Ectodermal cell (in vitro differentiated cells): ENCODE data around the gene EMILIN2.

Experiments
- H3K27ac ChIP-seq: 2 replicates; pipeline ENCODE4 v1.7.0; 2013; ENCODE audit warnings: mild to moderate bottlenecking, low read depth, low read length; ENCODE audit not compliant: insufficient read depth, poor library complexity, severe bottlenecking
- H3K27me3 ChIP-seq: 2 replicates; pipeline ENCODE4 v1.7.0; 2013; ENCODE audit warnings: mild to moderate bottlenecking, low read length; ENCODE audit not compliant: insufficient read depth, control insufficient read depth, poor library complexity, severe bottlenecking
- H3K36me3 ChIP-seq: one replicate; pipeline ENCODE4 v1.7.0; 2013; ENCODE audit warnings: low read length; ENCODE audit not compliant: control insufficient read depth, insufficient read depth
- H3K4me1 ChIP-seq: one replicate; pipeline ENCODE4 v1.7.0; 2013; ENCODE audit warnings: low read length; ENCODE audit not compliant: control insufficient read depth, insufficient read depth
- H3K4me3 ChIP-seq: 2 replicates; pipeline ENCODE4 v1.7.0; 2013; ENCODE audit warnings: low read depth, low read length, control low read depth; ENCODE audit not compliant: insufficient read depth
- H3K9me3 ChIP-seq: 2 replicates; pipeline ENCODE4 v1.7.0; 2013; ENCODE audit warnings: mild to moderate bottlenecking, low read length, moderate library complexity; ENCODE audit not compliant: control insufficient read depth
- WGBS, 2 experiments: methylation state at CpG; one replicate each; pipeline ENCODE4 v1.1.7; 2013; ENCODE audit warnings: missing lambda C conversion rate in 2 of 2; 5-methylcytosine and 5-hydroxymethylcytosine counted together

EMILIN2 gene

DNA sequence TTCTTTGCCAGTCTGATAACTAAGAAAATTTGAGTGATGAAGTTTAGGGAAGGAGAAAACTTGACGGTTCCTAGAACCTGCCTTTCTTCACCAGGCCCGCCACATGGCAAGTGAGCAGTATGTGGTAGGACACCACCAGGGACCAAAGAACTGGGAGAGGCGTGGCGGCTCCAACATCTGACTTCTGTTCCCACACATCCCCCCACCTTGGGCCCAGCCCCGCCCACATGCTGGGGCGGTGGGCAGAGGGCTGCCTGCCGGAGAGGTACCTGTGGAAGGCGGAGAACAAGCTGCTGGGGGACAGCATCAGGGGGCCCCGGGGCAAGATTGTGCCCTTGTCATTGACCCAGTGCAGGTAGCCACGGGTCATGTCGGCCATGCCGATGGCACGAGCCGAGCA, 75.0 kb downstream of the EMILIN2 start:
- Histone ChIP-seq H3K4me1 (peaks cover 13% of the 10 kb centered on the region), H3K9me3 (no peaks in the 10 kb centered on the region), H3K27me3 (no peaks in the 10 kb centered on the region), H3K36me3 (peaks cover 25% of the 10 kb centered on the region), H3K27ac (no peak overlapping the region), H3K4me3 (no peak overlapping the region)
- WGBS, 2 experiments, result 93 to 95% methylated on average over 14 of the region's 14 CpGs

DNA sequence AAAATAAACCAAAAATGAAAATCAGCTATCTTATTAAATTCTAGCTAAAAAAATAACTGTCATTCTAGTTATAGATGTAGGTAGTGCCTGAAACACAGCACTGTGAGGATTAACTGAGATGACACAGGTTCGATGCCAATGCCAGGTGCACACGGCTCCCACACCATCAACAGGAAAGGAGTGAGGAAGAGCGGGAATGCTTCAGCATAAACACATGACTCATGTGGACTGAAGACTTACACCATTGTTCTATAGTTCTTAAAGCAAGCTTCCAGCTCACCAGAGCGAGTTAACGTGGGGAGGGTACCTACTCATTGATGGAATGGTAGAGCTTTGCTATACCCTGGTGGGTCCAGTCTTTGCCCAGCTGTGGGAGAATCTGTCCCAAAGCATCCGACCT, 76.7 kb downstream of the EMILIN2 start:
- no peaks in the 10 kb centered on the region for H3K27me3 ChIP-seq
- no peaks in the 10 kb centered on the region for H3K4me1 ChIP-seq
- WGBS, 2 experiments, result 94 to 98% methylated on average over 6 of the region's 6 CpGs
- H3K9me3 ChIP-seq, result no peaks in the 10 kb centered on the region
- no peak overlapping the region for H3K4me3 ChIP-seq
- H3K27ac ChIP-seq, result no peak overlapping the region
- H3K36me3 ChIP-seq, result peaks cover 25% of the 10 kb centered on the region

DNA sequence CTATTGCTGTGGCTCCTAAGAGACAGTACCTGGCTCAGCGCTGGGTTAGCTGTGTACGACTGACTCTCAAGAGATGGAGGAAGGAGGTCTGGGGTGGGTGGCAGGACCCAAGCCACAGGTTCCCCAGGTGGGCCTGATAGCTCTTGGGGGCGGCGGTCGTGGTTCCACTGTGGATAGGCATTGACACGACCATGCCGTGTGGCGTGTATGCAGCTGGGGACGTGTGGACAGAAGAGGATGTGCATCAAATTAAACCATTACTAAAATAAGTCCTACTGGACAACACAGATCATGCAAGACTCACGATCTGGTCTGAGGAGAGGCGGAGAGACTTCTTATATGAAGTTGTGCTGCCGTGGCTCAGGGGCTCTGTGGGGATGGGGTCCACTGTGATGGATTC, 78.1 kb downstream of the EMILIN2 start:
- no peak overlapping the region for H3K4me3 ChIP-seq
- no peaks in the 10 kb centered on the region for H3K4me1 ChIP-seq
- peaks cover 23% of the 10 kb centered on the region for H3K36me3 ChIP-seq
- WGBS, 2 experiments, result 95 to 96% methylated on average over 12 of the region's 12 CpGs
- H3K27ac ChIP-seq, result no peak overlapping the region
- no peaks in the 10 kb centered on the region for H3K9me3 ChIP-seq
- no peaks in the 10 kb centered on the region for H3K27me3 ChIP-seq

DNA sequence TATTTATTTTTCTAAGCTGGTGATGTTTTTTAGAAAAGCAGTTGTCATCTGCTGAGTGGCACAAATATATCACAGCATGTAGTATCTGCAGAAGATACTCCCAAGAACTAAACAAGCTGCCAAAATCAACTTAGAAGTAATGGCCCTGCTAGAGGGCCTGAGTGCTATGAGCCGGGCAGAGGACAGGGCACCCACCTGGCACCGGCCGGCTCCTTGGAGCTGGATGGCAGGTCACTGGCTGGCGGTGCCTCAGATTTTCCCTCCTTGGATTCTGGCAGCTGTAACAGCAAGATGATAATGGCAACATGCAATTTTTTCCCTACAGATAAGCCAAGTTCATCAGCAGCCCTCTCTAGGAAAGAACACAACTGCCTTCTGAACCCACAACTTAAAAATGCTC, 79.7 kb downstream of the EMILIN2 start:
- Histone ChIP-seq H3K36me3 (peaks cover 16% of the 10 kb centered on the region), H3K27me3 (no peaks in the 10 kb centered on the region), H3K4me1 (no peaks in the 10 kb centered on the region), H3K27ac (no peak overlapping the region), H3K4me3 (no peak overlapping the region), H3K9me3 (no peaks in the 10 kb centered on the region)
- WGBS, 2 experiments, result 95 to 98% methylated on average over 4 of the region's 4 CpGs

DNA sequence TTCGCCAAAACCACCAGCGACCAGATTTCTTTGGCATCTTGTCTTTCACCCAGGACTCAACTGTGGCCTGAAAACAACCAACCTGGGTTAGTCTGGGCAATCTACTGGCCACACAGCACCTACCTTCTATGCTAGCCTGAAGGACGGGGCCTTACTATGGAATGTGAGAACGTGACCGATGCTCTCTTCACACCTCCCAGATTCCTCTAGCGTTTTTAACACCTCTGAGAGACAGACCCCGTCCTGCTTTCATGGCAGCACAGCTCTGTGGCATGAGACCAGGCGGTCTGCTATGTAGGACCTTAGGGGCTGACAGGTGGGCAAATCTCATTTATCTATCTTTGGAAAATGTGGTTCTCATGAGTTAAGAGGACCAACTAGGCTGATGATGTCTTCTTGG, 80.9 kb downstream of the EMILIN2 start:
- H3K27me3 ChIP-seq, result no peaks in the 10 kb centered on the region
- WGBS, 2 experiments, result 94% methylated on average over 8 of the region's 8 CpGs

DNA sequence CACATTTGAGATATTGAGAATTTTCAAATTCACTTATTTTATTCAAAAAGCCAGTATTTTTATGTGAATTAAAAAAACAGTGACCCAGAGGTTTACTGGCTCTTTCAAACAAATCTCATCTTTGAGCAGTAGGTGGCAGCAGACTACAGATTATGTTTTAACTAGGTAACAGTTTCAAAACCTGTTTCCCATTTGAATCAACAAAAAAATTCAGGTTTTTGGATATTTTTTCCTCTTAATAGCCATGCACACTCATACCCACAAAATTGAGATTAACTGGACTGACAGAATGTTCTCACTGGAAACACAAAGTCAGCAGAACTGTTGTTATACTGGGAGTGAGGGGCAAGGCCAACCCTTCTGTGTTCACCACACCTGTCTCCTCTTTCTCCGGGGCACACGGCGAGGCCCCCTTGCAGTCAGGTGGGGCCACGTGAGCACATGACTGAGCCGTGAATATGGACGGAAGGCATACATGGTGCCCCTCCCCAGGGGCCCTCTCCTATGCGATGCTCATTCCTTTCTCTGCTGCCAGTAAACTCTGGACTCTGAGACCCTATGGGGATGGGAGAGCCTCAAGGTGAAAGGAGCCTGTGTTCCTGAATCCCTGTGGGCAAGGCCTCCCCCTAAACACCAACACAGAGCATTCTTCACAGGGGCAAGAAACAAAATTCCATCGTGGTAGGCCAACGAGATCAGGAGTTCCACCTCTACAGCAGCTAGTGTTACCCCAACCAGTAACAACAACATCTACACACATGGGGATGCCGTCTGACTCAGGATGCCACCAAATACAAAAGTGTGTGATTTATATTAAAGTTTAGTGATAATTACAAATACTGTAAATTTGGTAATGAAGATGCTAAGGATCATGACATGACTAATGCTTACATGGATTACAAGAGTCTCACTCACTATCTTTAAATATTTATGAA, 85.7 kb downstream of the EMILIN2 start:
- 57 to 66% methylated on average over 9 of the region's 10 CpGs for WGBS, 2 experiments
- Histone ChIP-seq H3K27ac (no peak overlapping the region), H3K36me3 (peaks cover 9% of the 10 kb centered on the region)

More for the DNA sequence above, 80.9 kb downstream of the EMILIN2 start:
- peaks cover 15% of the 10 kb centered on the region for H3K36me3 ChIP-seq
- H3K27ac ChIP-seq, result no peak overlapping the region
- H3K4me1 ChIP-seq, result no peaks in the 10 kb centered on the region
- H3K4me3 ChIP-seq, result no peak overlapping the region
- no peaks in the 10 kb centered on the region for H3K9me3 ChIP-seq

DNA sequence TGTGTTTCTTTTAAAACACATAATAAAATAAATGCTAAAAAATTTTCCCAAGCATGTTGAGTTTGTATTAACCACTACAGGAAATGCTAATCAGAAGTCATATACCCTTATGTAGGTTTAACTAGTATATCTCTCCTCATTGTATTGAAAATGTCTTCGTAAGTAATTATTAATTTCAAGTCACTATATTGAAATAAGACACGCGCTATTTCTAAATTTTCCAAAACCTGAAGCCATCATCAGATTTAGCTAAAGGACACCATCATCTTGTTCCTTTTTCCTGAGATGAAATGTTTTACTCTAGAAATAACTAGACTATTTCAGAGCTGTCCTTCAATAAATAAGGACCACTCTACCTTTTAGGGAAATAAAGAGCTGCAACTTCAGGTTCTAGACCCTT, 87.2 kb downstream of the EMILIN2 start:
- no peaks in the 10 kb centered on the region for H3K9me3 ChIP-seq
- H3K27me3 ChIP-seq, result no peaks in the 10 kb centered on the region
- H3K36me3 ChIP-seq, result peaks cover 12% of the 10 kb centered on the region
- no peak overlapping the region for H3K4me3 ChIP-seq
- H3K4me1 ChIP-seq, result no peaks in the 10 kb centered on the region
- no peak overlapping the region for H3K27ac ChIP-seq
- 90 to 100% methylated on average over 2 to 3 of the region's 3 CpGs for WGBS, 2 experiments

More for the DNA sequence above, 85.7 kb downstream of the EMILIN2 start:
- no peaks in the 10 kb centered on the region for H3K4me1 ChIP-seq
- no peaks in the 10 kb centered on the region for H3K9me3 ChIP-seq
- H3K4me3 ChIP-seq, result no peak overlapping the region
- no peaks in the 10 kb centered on the region for H3K27me3 ChIP-seq

DNA sequence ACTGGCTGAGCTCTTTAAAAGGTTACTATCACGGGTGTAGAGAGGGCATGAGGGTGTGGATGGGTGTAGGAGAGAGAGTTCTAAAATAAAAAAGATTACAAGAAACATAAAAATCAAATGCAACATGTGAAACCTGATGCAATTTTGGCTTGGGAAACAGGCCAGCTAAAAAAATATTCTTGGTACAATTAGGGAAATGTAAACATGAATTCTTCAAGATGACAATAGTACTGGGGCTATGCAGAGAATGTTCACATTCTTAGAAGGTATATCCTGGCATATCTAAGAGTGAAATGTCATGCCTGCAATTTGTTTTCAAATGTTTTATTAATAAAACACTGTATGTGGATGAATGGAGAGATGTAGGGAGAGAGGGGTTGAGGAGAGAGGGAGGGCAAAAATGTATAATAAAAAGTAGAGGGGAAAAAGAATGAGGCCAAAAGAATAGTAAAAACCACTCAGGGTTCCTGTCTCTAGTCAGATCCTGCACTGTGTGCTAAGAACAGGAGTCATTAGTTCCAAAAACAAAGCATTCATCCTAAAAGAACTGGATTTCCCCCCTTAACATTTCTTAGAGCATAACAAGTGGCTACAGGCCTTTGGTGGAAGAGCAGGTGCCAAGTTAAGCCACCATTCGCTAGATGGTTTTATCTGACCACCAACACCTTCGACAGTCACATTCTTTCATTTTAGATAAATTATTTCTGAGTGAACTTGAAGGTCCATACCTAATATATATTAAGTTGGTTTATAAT, 88.8 kb downstream of the EMILIN2 start:
- no peak overlapping the region for H3K4me3 ChIP-seq
- peaks cover 12% of the 10 kb centered on the region for H3K36me3 ChIP-seq
- H3K4me1 ChIP-seq, result no peaks in the 10 kb centered on the region
- no peaks in the 10 kb centered on the region for H3K9me3 ChIP-seq
- 94 to 100% methylated on average over 2 of the region's 3 CpGs for WGBS, 2 experiments
- H3K27ac ChIP-seq, result no peak overlapping the region
- H3K27me3 ChIP-seq, result no peaks in the 10 kb centered on the region

DNA sequence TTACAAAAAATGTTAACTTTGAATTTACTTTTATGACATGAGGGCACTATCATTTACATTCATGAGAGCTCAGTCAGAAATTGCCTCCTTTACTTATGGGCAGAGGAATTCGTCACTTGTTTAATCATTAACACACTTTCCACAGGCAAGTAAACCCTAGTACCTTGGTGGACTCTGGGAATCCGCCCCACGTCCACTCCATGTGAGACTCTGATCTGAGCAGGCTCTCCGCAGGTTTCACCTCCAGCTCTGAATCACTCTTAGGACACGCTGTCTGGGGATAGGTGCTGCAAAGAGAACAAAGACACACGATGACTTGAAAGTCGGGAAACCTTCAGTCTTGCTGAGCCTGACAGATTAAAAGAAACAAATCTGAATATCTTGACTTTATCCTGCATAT, 92.5 kb downstream of the EMILIN2 start:
- WGBS, 2 experiments, result 95 to 96% methylated on average over 7 of the region's 7 CpGs
- peaks cover 7% of the 10 kb centered on the region for H3K36me3 ChIP-seq

DNA sequence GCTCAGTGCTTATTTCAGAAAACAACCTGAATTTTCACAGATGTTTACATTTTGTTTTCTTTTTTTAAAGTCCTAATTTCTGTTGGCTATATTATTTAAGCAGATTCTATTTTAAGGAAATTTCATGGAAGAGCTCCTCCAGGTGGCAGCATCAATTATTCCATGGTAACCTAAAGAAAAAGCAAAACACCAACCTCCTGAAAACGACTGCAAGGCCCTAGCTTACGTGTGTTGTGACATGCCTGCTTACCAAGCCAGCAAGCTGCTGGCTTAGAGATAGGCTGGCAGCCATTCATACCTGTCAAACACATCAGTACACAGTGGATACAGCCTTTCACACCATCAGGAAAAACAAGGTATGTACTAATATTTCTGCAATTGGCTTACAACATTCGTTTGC, 101.2 kb downstream of the EMILIN2 start:
- WGBS, 2 experiments, result 59 to 62% methylated on average over 3 of the region's 3 CpGs
- no peak overlapping the region for H3K4me3 ChIP-seq
- H3K27me3 ChIP-seq, result no peaks in the 10 kb centered on the region

More for the DNA sequence above, 92.5 kb downstream of the EMILIN2 start:
- H3K4me1 ChIP-seq, result no peaks in the 10 kb centered on the region
- no peak overlapping the region for H3K27ac ChIP-seq
- no peaks in the 10 kb centered on the region for H3K27me3 ChIP-seq
- no peak overlapping the region for H3K4me3 ChIP-seq
- H3K9me3 ChIP-seq, result no peaks in the 10 kb centered on the region

More for the DNA sequence above, 101.2 kb downstream of the EMILIN2 start:
- H3K36me3 ChIP-seq, result peaks cover 16% of the 10 kb centered on the region
- H3K27ac ChIP-seq, result no peak overlapping the region
- H3K4me1 ChIP-seq, result no peaks in the 10 kb centered on the region
- H3K9me3 ChIP-seq, result no peaks in the 10 kb centered on the region
